HCT116 (cell line): Measurements from ENCODE around the gene CD40. TPM values are rescaled to one million over a fixed set of nuclear protein-coding genes. Genes with fewer than 3 reads are reported as not detected.

Experiments
- ATAC-seq: fragments of 200-7000 bp; cut with Tn5 transposase; 2 replicates; pipeline ENCODE4 v1.9.1; 2020; ENCODE audit warnings: mild to moderate bottlenecking, moderate library complexity
- BruUV-seq: library from RNA; stranded (reverse); fragments of 400-500 nt; replicated peaks from 2 replicates; lab custom pipeline; 2021; lab: Mats Ljungman, UMichigan
- CTCF ChIA-PET: fragments of 300-600 bp; sonication (Branson Sonifier 250); formaldehyde crosslinking; loops from one replicate; lab custom pipeline; 2021; ENCODE audit warnings: antibody characterized with exemption; lab: Charles Lee
- POLR2A ChIA-PET: fragments of 300-600, 350-600 bp; sonication (Branson Sonifier 250); formaldehyde crosslinking; loops from one replicate; lab custom pipeline; 2021; ENCODE audit warnings: antibody characterized with exemption; lab: Charles Lee
- RAD21 ChIA-PET, 2 experiments: fragments of 300-600 bp; sonication (Branson Sonifier 250); formaldehyde crosslinking; loops; one replicate each; lab custom pipeline; 2023; ENCODE audit warnings: low total read pairs in 2 of 2; ENCODE audit not compliant: uncharacterized antibody in 2 of 2, unreplicated experiment in 2 of 2, low non-redundant PET in 1 of 2; lab: Charles Lee
- DNase-seq: peaks from one replicate; pipeline ENCODE4 v3.0.0-alpha.2; 2010; ENCODE audit warnings: low read depth, low spot score
- H2AFZ ChIP-seq: fragments of 200-600 bp; shearing (Covaris generic), sonication (generic); 2 replicates; pipeline ENCODE4 v1.6.1; 2017; ENCODE audit warnings: low read depth, mixed run types, mixed read lengths, antibody characterized with exemption, low read length; ENCODE audit not compliant: poor library complexity, severe bottlenecking
- H3K27ac ChIP-seq: 2 replicates; pipeline ENCODE4 v1.5.1; 2012; ENCODE audit warnings: low read depth, low read length
- H3K27me3 ChIP-seq: fragments of 200-600 bp; sonication (generic); 2 replicates; pipeline ENCODE4 v1.6.1; 2016; ENCODE audit warnings: mixed run types, low read length, mixed read lengths; ENCODE audit not compliant: insufficient read depth
- H3K36me3 ChIP-seq, 2 experiments: fragments of 200-500 bp in 1 of 2; fragments of 200-600 bp in 1 of 2; sonication (Bioruptor generic) in 1 of 2; sonication (generic) in 1 of 2; 2 replicates each; pipeline versions ENCODE4 v1.5.1 to v1.6.1; 2014 to 2016; ENCODE audit warnings: low read length in 2 of 2, inconsistent platforms in 1 of 2, mixed read lengths in 1 of 2, mixed run types in 1 of 2; ENCODE audit not compliant: insufficient read depth in 2 of 2, control insufficient read depth in 1 of 2
- H3K4me1 ChIP-seq, 2 experiments: fragments of 200-600 bp in 1 of 2; sonication (generic) in 1 of 2; 2 replicates each; pipeline versions ENCODE4 v1.5.1 to v1.6.1; 2012 to 2017; ENCODE audit warnings: low read length in 2 of 2, inconsistent platforms in 1 of 2, mild to moderate bottlenecking in 1 of 2, mixed read lengths in 1 of 2, mixed run types in 1 of 2, moderate library complexity in 1 of 2; ENCODE audit not compliant: insufficient read depth in 2 of 2, control insufficient read depth in 1 of 2
- H3K4me2 ChIP-seq: fragments of 200-600 bp; sonication (generic); 2 replicates; pipeline ENCODE4 v1.6.1; 2017; ENCODE audit warnings: mixed run types, low read length, mixed read lengths
- H3K4me3 ChIP-seq, 2 experiments: fragments of 200-600 bp in 1 of 2; sonication (generic) in 1 of 2; replicated peaks in 1 of 2; 2 replicates each; pipeline ENCODE4 v1.5.1; 2011 to 2016; ENCODE audit warnings: low read length in 2 of 2, control low read depth in 1 of 2, low read depth in 1 of 2, mild to moderate bottlenecking in 1 of 2, mixed read lengths in 1 of 2, mixed run types in 1 of 2
- H3K79me2 ChIP-seq: fragments of 200-600 bp; sonication (generic); 2 replicates; pipeline ENCODE4 v1.6.1; 2017; ENCODE audit warnings: mild to moderate bottlenecking, mixed run types, low read length, moderate library complexity, mixed read lengths; ENCODE audit not compliant: insufficient read depth
- H3K9ac ChIP-seq: fragments of 200-600 bp; sonication (generic); 2 replicates; pipeline ENCODE4 v1.6.1; 2016; ENCODE audit warnings: low read length, mixed read lengths
- H3K9me2 ChIP-seq: fragments of 200-600 bp; sonication (generic), shearing (Covaris generic); 2 replicates; pipeline ENCODE4 v1.6.1; 2017; ENCODE audit warnings: mixed run types, mild to moderate bottlenecking, moderate library complexity; ENCODE audit not compliant: insufficient read depth
- H3K9me3 ChIP-seq, 2 experiments: fragments of 200-500 bp in 1 of 2; fragments of 200-600 bp in 1 of 2; sonication (Bioruptor generic) in 1 of 2; sonication (generic) in 1 of 2; 2 replicates each; pipeline ENCODE4 v1.6.1; 2014 to 2017; ENCODE audit warnings: low read length in 2 of 2, mixed read lengths in 2 of 2, inconsistent platforms in 1 of 2, low read depth in 1 of 2, mild to moderate bottlenecking in 1 of 2, mixed run types in 1 of 2, moderate library complexity in 1 of 2; ENCODE audit not compliant: control insufficient read depth in 1 of 2, insufficient read depth in 1 of 2
- H4K20me1 ChIP-seq: fragments of 200-600 bp; sonication (generic), shearing (Covaris generic); 2 replicates; pipeline ENCODE4 v1.6.1; 2017; ENCODE audit warnings: mixed run types, mild to moderate bottlenecking, moderate library complexity; ENCODE audit not compliant: insufficient read depth
- CBX3 ChIP-seq: IDR thresholded peaks from 2 replicates; pipeline ENCODE4 v1.6.1; 2012; ENCODE audit warnings: low read depth
- CEBPB ChIP-seq: IDR thresholded peaks from 2 replicates; pipeline ENCODE4 v1.6.1; 2012; ENCODE audit warnings: low read depth
- EGR1 ChIP-seq: IDR thresholded peaks from 2 replicates; pipeline ENCODE4 v1.6.1; 2012; ENCODE audit warnings: low read depth
- ELF1 ChIP-seq: IDR thresholded peaks from 2 replicates; pipeline ENCODE4 v1.6.1; 2012; ENCODE audit warnings: low read depth, borderline replicate concordance
- FOSL1 ChIP-seq: IDR thresholded peaks from 2 replicates; pipeline ENCODE4 v1.6.1; 2012; ENCODE audit warnings: low read depth
- JUND ChIP-seq: IDR thresholded peaks from 2 replicates; pipeline ENCODE4 v1.6.1; 2012
- MAX ChIP-seq: IDR thresholded peaks from 2 replicates; pipeline ENCODE4 v1.6.1; 2012
- POLR2A ChIP-seq: IDR thresholded peaks from 2 replicates; pipeline ENCODE4 v1.7.0; 2011; ENCODE audit warnings: borderline replicate concordance; ENCODE audit not compliant: insufficient read depth, insufficient read length; ENCODE audit errors: extremely low read depth
- SIN3A ChIP-seq: IDR thresholded peaks from 2 replicates; pipeline ENCODE4 v1.6.1; 2012; ENCODE audit warnings: low read depth
- SP1 ChIP-seq: IDR thresholded peaks from 2 replicates; pipeline ENCODE4 v1.6.1; 2012; ENCODE audit warnings: low read depth
- SRF ChIP-seq: IDR thresholded peaks from 2 replicates; pipeline ENCODE4 v1.6.1; 2012; ENCODE audit warnings: low read depth
- ZFX ChIP-seq: fragments of 450-650 bp; IDR thresholded peaks from 2 replicates; pipeline ENCODE4 v1.6.1; 2017
- intact Hi-C: fragments of 100-400 bp; cut with micrococcal nuclease; formaldehyde crosslinking; loops from 2 replicates; pipeline ENCODE4 v1.10.0; 2022
- total RNA-seq: library from RNA; stranded (reverse); gene quantifications from one replicate; pipeline ENCODE4 v1.2.1, GENCODE V29; 2021; ENCODE audit not compliant: unreplicated experiment
- TF ChIP-seq, protein P1 (sequence below): IDR thresholded peaks from 2 replicates; pipeline ENCODE4 v1.6.1; 2012

CD40 gene
- total RNA-seq, 1 experiment from 2014 or later: 21.3 TPM

GRCh38 chr20:46100988-46101387 is 17.1 kb upstream of the CD40 start:
- Histone ChIP-seq H2AFZ (no peak overlapping the region), H3K9ac (no peak overlapping the region), H3K4me3 (no peak overlapping the region), H3K79me2 (no peaks in the 10 kb centered on the region), H3K36me3 (no peaks in the 10 kb centered on the region), H3K4me1 (no peaks in the 10 kb centered on the region), H3K4me2 (no peak overlapping the region), H3K9me3 (no peaks in the 10 kb centered on the region), H3K9me2 (no peaks in the 10 kb centered on the region), H4K20me1 (no peaks in the 10 kb centered on the region), H3K27me3 (no peaks in the 10 kb centered on the region), H3K27ac (no peak overlapping the region)
- intact Hi-C loops: no loop called here
- ATAC-seq: no peak
- TF ChIP-seq SRF (no peak), EGR1 (no peak), JUND (no peak), FOSL1 (no peak)
- BruUV-seq: no TSS peak
- ChIA-PET RAD21 (no interaction called here), CTCF (no interaction called here), POLR2A (no interaction called here)
- no peak for DNase-seq

- no peaks in the 10 kb centered on the region for H3K27me3 ChIP-seq
- TF ChIP-seq SP1: no peak
- TF ChIP-seq, all 23 proteins: peak for 0
- no peaks in the 10 kb centered on the region for H3K79me2 ChIP-seq
These were observed 16.2 kb upstream of the CD40 start for GRCh38 chr20:46101957-46102356.

GRCh38 chr20:46102940-46103339 is 15.2 kb upstream of the CD40 start:
- Histone ChIP-seq H2AFZ (no peak overlapping the region), H3K4me3 (no peak overlapping the region), H3K9me2 (no peaks in the 10 kb centered on the region), H3K9ac (no peak overlapping the region), H3K4me1 (no peaks in the 10 kb centered on the region), H3K9me3 (no peaks in the 10 kb centered on the region), H3K36me3 (no peaks in the 10 kb centered on the region), H3K27ac (no peak overlapping the region), H3K79me2 (no peaks in the 10 kb centered on the region), H4K20me1 (no peaks in the 10 kb centered on the region), H3K4me2 (no peak overlapping the region), H3K27me3 (no peaks in the 10 kb centered on the region)
- intact Hi-C loops: no loop called here
- ChIA-PET RAD21 (no interaction called here), POLR2A (no interaction called here), CTCF (no interaction called here)
- DNase-seq (no peak), ATAC-seq (no peak)
- TF ChIP-seq, protein P1, sequence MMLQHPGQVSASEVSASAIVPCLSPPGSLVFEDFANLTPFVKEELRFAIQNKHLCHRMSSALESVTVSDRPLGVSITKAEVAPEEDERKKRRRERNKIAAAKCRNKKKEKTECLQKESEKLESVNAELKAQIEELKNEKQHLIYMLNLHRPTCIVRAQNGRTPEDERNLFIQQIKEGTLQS: no peak
- no peak for TF ChIP-seq ELF1
- TF ChIP-seq FOSL1: no peak
- TF ChIP-seq CBX3: no peak
- no peak for TF ChIP-seq CEBPB
- no peak for TF ChIP-seq JUND
- TF ChIP-seq POLR2A: no peak
- TF ChIP-seq SIN3A: no peak
- no peak for TF ChIP-seq ZFX
- TF ChIP-seq MAX: no peak
- no peak for TF ChIP-seq SP1
- TF ChIP-seq EGR1: no peak
- no TSS peak for BruUV-seq

More at GRCh38 chr20:46101957-46102356, 16.2 kb upstream of the CD40 start:
- no peaks in the 10 kb centered on the region for H3K9me2 ChIP-seq
- no peak overlapping the region for H2AFZ ChIP-seq
- POLR2A ChIA-PET: no interaction called here
- no peaks in the 10 kb centered on the region for H4K20me1 ChIP-seq
- H3K9me3 ChIP-seq: no peaks in the 10 kb centered on the region
- H3K4me3 ChIP-seq: no peak overlapping the region
- DNase-seq (no peak), ATAC-seq (no peak)
- RAD21 ChIA-PET: no interaction called here
- H3K9ac ChIP-seq: no peak overlapping the region
- BruUV-seq: no TSS peak
- no peak overlapping the region for H3K4me2 ChIP-seq
- intact Hi-C loops: no loop called here
- CTCF ChIA-PET: no interaction called here
- H3K36me3 ChIP-seq: no peaks in the 10 kb centered on the region
- H3K4me1 ChIP-seq: no peaks in the 10 kb centered on the region
- H3K27ac ChIP-seq: no peak overlapping the region
